ENCODE data around the gene SCD5. TPM values are rescaled to one million over a fixed set of nuclear protein-coding genes. Genes with fewer than 3 reads are reported as not detected.

Gene SCD5
- total and polyA plus RNA-seq, 3 donors from 2014 or later, result 76.4 to 161 (median 149) TPM

DNA sequence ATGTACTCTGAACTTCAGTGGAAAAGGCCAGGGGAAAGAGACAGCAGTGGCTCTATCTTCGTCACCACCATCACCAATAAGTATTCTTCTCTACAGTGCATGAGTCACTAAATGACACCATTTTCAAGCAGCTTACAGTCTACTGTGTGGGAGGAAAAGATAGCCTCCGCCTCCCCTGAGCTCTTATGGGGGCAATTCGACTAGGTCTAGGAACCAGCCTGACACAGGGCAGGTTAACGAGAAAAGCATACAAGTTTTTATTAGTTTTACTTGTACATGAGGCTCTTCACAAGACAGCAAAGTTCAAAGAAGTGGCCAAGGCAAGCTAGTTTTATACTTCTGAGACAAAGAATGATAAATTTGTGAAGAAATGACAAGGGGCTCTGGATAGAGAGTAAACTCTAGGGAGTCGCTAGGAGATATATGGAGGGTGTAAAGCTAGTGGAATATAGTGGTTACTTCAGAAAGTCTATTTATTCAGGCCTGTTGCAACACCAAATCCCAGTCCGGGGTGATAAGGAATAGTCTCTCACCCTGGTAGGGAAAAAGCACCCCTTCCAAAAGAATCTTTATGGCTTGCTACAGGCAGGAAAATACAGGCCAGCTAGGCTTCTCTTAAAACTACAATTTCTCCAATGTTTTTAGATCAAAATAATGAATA lies 49.7 kb downstream of the SCD5 start:
- DNase-seq, result no peak
- TF ChIP-seq POLR2A (IDR thresholded peaks at IDR 0.05), result no peak
- no peak for TF ChIP-seq CTCF (IDR thresholded peaks at IDR 0.05)
- H3K4me1 ChIP-seq, result peaks cover 30% of the 10 kb centered on the region
- intact Hi-C loops (cut with DNase I; ENCODE audit: low total_unique reads), result loop anchor here (10.0 kb wide), 1 partner anchor 284 kb away; no protein-coding TSS in a partner anchor
- no peaks in the 10 kb centered on the region for H3K27me3 ChIP-seq
- no peak overlapping the region for H3K4me3 ChIP-seq
- no peaks in the 10 kb centered on the region for H3K9me3 ChIP-seq
- H3K36me3 ChIP-seq (ENCODE audit: low read depth, missing control alignments), result no peaks in the 10 kb centered on the region
- no peak overlapping the region for H3K27ac ChIP-seq
- WGBS, 2 donors, result 79 to 80% methylated on average over 6 of the region's 6 CpGs

DNA sequence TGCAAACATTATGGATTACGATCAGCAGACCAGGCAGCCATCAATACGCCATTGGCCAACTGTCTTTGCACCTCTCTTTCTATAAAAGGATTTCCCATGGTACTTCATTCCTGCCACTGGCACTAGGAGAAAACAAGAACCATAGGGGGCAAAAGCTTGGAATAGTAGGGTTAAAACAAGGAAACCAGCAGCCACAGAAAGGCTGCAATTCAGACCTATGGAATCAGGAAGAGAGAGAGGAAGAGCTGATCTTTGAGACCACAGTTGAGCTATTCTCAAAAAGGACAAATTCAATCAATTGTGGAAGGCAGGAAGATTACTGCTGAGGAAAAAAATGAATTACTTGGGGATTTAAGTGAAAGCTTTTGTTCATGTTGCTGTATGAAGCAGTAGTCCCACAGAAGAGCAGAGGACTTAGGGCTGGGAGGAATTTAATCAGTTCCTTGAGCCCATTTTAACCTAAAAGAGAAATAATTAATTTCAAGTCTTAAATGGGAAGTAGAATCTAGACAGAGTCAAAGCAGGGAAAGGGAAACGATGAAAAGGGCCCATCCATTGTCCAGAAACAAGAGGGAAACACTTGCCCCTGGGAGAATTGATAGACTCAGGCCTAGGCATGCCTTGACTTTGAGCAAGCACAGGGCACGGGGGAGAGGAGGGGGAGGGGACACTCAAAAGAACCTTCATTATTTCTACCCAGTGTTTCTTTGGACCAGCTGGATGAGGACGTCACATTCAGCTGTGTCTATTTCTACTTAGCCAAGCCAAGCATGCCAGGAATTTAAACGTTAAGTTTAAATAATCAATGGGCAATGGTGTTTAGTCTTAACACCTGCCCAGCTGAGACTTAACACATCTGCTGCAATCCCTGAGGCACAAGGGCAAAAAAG lies 50.7 kb downstream of the SCD5 start:
- no peak for TF ChIP-seq POLR2A (IDR thresholded peaks at IDR 0.05)
- no peak for TF ChIP-seq CTCF (IDR thresholded peaks at IDR 0.05)
- no peak for DNase-seq
- WGBS, 2 donors, result 68 to 71% methylated on average over 6 of the region's 6 CpGs
- H3K27me3 ChIP-seq, result no peaks in the 10 kb centered on the region
- no peak overlapping the region for H3K27ac ChIP-seq
- intact Hi-C loops (cut with DNase I; ENCODE audit: low total_unique reads), result loop anchor here (10.0 kb wide), 1 partner anchor 283 kb away; no protein-coding TSS in a partner anchor
- H3K36me3 ChIP-seq (ENCODE audit: low read depth, missing control alignments), result no peaks in the 10 kb centered on the region
- H3K4me3 ChIP-seq, result no peak overlapping the region
- no peaks in the 10 kb centered on the region for H3K9me3 ChIP-seq
- peaks cover 20% of the 10 kb centered on the region for H3K4me1 ChIP-seq

DNA sequence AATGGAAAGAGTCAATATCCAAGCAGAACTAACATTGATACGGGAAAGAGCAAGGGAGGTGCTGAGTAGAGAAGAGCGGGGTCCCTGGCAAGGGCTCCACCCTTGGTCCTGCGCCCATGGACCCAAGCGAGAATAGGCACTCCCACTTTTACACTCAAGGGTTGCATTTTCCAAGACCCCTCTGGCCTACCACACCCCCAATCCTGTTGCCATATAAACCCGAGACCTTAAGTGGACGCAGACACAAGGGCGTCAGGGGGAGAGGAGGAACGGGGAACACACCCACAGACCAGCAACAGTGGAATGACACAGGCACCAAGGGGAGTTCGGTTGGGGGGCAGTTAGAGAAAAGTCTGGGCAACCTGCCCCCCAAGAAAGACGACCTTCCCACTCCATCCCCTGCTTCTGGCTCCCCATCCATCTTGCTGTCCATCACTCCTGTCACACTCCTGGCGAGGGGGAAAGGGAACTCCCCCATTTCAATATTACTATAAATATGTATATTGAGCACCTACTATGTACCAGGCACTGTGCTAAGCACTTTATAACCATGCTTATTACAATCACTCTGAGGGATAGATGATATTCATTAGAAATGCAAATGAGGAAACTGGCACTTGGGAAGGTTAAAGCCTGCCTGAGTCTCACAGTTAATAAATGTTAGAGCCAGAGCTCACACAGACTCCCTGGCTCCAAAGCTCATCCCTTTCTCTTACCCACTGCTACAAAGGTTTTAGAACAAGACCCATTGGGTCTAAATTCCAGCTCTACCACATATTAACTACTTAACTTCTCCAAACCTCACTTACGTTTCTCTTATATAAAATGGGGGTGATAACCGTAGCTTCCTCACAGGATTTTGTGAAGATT lies 51.7 kb downstream of the SCD5 start:
- Histone ChIP-seq H3K27me3 (no peaks in the 10 kb centered on the region), H3K36me3 (ENCODE audit: low read depth, missing control alignments) (no peaks in the 10 kb centered on the region), H3K27ac (no peak overlapping the region), H3K4me3 (no peak overlapping the region), H3K4me1 (peaks cover 10% of the 10 kb centered on the region), H3K9me3 (no peaks in the 10 kb centered on the region)
- no peak for TF ChIP-seq CTCF (IDR thresholded peaks at IDR 0.05)
- TF ChIP-seq POLR2A (IDR thresholded peaks at IDR 0.05), result no peak
- no peak for DNase-seq
- intact Hi-C loops (cut with DNase I; ENCODE audit: low total_unique reads), result loop anchor here (10.0 kb wide), 1 partner anchor 282 kb away; no protein-coding TSS in a partner anchor
- WGBS, 2 donors, result 80 to 90% methylated on average over 13 of the region's 13 CpGs

- Histone ChIP-seq H3K27me3 (no peaks in the 10 kb centered on the region), H3K4me1 (peaks cover 8% of the 10 kb centered on the region), H3K27ac (no peak overlapping the region), H3K9me3 (no peaks in the 10 kb centered on the region), H3K4me3 (no peak overlapping the region), H3K36me3 (ENCODE audit: low read depth, missing control alignments) (no peaks in the 10 kb centered on the region)
- intact Hi-C loops (cut with DNase I; ENCODE audit: low total_unique reads), result loop anchor here (10.0 kb wide), 1 partner anchor 281 kb away; no protein-coding TSS in a partner anchor
- TF ChIP-seq POLR2A (IDR thresholded peaks at IDR 0.05), result no peak
- no peak for TF ChIP-seq CTCF (IDR thresholded peaks at IDR 0.05)
- no peak for DNase-seq
- WGBS, 2 donors, result 55 to 59% methylated on average over 6 of the region's 6 CpGs
Observed at GRCh38 chr4:82745173-82745842, 53.3 kb downstream of the SCD5 start.
